Measurements from ENCODE around the gene TMEM208. TPM values are rescaled to one million over a fixed set of nuclear protein-coding genes. Genes with fewer than 3 reads are reported as not detected.

TMEM208 gene
- polyA plus RNA-seq, 2 of the 4 experiments (the other 2 are of a cell fraction) = 73.5 to 114 TPM

DNA sequence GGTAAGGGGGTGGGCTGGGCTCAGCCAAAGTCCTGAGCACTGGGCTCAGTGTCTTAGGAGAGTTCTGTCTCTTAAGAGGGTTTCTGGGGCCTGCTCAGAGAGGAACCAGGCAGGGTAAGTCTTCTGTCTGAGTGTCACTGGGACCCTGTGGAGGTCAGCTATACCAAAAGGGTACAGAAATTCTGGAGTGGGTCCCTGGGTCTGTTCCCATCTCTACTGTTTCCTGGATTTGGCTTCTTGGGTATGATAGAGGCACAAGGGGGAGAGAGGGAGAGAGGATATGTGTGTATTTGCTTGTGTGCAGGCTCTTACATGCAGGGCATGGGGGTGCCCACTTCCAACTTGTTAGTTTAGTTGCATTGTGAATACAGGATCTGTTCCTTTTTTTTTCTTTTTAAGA, 33.4 kb upstream of the TMEM208 start (continued):
- TF ChIP-seq CTCF (IDR thresholded peaks at IDR 0.05) (no peak), RAD21 (conservative IDR thresholded peaks at IDR 0.05 in 1 of 2, IDR thresholded peaks at IDR 0.05 in 1 of 2) (no peak), ATOH8 (CRISPR knock-in tag; IDR thresholded peaks at IDR 0.05; ENCODE audit: low read depth) (no peak)

DNA sequence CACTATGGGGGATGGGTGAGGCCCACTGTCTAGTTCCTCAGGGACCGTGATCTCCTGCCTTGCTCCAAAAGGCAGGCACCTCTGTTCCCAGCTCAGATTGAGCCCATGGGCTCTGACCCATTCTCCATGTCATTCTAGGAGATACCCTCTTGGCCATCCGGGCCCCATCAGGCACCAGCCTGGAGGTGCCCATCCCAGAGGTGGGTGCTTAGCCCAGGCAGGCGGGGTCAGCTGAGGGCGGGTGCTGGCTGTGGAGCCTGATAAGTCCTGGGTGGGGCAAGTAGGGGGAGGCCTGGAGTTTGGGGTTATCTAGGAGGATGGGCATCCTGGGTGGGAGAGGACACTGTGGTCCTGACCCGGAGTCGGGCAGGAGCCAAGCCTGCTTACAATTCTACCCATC, 32.7 kb upstream of the TMEM208 start:
- CTCF ChIA-PET = interaction anchor here (1.0 to 10.3 kb wide), 6 partner anchors 9 to 247 kb away, joined by 3 to 105 read pairs (median 6); partner anchors contain the start of genes CES3 and SLC9A5

DNA sequence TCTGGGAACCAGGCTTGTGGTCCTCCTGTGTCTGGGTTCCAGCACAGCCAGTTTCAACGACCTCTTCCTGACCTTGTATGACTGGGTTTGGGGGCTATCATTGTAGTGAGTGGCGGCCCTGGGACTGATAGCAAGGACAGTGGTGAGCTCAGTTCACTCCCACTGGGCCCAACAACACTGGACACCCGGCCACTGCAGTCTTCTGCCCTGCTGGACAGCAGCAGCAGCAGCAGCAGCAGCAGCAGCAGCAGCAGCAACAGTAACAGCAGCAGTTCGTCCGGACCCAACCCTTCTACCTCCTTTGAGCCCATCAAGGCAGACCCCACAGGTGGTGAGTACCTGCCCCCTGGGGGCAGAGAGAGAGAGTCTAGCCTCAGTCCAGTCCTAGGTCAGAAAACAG, 31.3 kb upstream of the TMEM208 start:
- ATAC-seq = no peak
- no peaks in the 10 kb centered on the region for H3K9me3 ChIP-seq
- CTCF ChIA-PET = interaction anchor here (0.7 to 10.3 kb wide), 7 partner anchors 8 to 89 kb away, joined by 3 to 105 read pairs (median 5); no protein-coding TSS in a partner anchor
- DNase-seq (ENCODE audit: low read depth in 1 of 2, low spot score in 1 of 2) = no peak
- FAIRE-seq = no peak
- H3K27ac ChIP-seq = no peak overlapping the region
- H3K4me3 ChIP-seq = no peak overlapping the region
- 77% methylated on average over 3 of the region's 5 CpGs for WGBS (ENCODE audit: missing lambda C conversion rate)
- POLR2A ChIA-PET = no interaction called here
- H3K4me1 ChIP-seq = peaks cover 28% of the 10 kb centered on the region
- H3K4me2 ChIP-seq = no peak overlapping the region
- no peak for TF ChIP-seq JUNB (IDR thresholded peaks at IDR 0.05)
- no peak for TF ChIP-seq FOXS1 (CRISPR knock-in tag; IDR thresholded peaks at IDR 0.05)
- TF ChIP-seq, protein P1, sequence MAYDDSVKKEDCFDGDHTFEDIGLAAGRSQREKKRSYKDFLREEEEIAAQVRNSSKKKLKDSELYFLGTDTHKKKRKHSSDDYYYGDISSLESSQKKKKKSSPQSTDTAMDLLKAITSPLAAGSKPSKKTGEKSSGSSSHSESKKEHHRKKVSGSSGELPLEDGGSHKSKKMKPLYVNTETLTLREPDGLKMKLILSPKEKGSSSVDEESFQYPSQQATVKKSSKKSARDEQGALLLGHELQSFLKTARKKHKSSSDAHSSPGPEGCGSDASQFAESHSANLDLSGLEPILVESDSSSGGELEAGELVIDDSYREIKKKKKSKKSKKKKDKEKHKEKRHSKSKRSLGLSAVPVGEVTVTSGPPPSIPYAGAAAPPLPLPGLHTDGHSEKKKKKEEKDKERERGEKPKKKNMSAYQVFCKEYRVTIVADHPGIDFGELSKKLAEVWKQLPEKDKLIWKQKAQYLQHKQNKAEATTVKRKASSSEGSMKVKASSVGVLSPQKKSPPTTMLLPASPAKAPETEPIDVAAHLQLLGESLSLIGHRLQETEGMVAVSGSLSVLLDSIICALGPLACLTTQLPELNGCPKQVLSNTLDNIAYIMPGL (CRISPR knock-in tag; IDR thresholded peaks at IDR 0.05; ENCODE audit: borderline replicate concordance) = no peak
- no peak for TF ChIP-seq ZSCAN20 (CRISPR knock-in tag; IDR thresholded peaks at IDR 0.05)
- no peak for TF ChIP-seq EP300 (IDR thresholded peaks at IDR 0.05)
- TF ChIP-seq, protein P2, sequence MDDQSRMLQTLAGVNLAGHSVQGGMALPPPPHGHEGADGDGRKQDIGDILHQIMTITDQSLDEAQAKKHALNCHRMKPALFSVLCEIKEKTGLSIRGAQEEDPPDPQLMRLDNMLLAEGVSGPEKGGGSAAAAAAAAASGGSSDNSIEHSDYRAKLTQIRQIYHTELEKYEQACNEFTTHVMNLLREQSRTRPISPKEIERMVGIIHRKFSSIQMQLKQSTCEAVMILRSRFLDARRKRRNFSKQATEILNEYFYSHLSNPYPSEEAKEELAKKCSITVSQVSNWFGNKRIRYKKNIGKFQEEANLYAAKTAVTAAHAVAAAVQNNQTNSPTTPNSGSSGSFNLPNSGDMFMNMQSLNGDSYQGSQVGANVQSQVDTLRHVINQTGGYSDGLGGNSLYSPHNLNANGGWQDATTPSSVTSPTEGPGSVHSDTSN (IDR thresholded peaks at IDR 0.05) = no peak
- TF ChIP-seq JUN (IDR thresholded peaks at IDR 0.05) = no peak
- no peak for TF ChIP-seq TP53 (CRISPR knock-in tag; IDR thresholded peaks at IDR 0.05)
- no peak for TF ChIP-seq RARB (CRISPR knock-in tag; IDR thresholded peaks at IDR 0.05)
- no peak for TF ChIP-seq MYC (IDR thresholded peaks at IDR 0.05; ENCODE audit: borderline replicate concordance, low read length)
- no peak for TF ChIP-seq FOSB (CRISPR knock-in tag; IDR thresholded peaks at IDR 0.05)
- TF ChIP-seq, protein P3, sequence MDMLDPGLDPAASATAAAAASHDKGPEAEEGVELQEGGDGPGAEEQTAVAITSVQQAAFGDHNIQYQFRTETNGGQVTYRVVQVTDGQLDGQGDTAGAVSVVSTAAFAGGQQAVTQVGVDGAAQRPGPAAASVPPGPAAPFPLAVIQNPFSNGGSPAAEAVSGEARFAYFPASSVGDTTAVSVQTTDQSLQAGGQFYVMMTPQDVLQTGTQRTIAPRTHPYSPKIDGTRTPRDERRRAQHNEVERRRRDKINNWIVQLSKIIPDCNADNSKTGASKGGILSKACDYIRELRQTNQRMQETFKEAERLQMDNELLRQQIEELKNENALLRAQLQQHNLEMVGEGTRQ (IDR thresholded peaks at IDR 0.05) = no peak
- TF ChIP-seq RFX5 (IDR thresholded peaks at IDR 0.05) = no peak
- TF ChIP-seq ZC3H11A (IDR thresholded peaks at IDR 0.05) = no peak
- no peak for TF ChIP-seq KDM5A (IDR thresholded peaks at IDR 0.05)
- TF ChIP-seq CBX2 (IDR thresholded peaks at IDR 0.05; ENCODE audit: borderline replicate concordance, low read depth) = no peak
- no peak for TF ChIP-seq HOXB5 (CRISPR knock-in tag; IDR thresholded peaks at IDR 0.05)

More for the DNA sequence above, 32.7 kb upstream of the TMEM208 start:
- no peak for TF ChIP-seq ZNF302 (CRISPR knock-in tag; IDR thresholded peaks at IDR 0.05)
- no peak for TF ChIP-seq ESRRA (IDR thresholded peaks at IDR 0.05; ENCODE audit: borderline replicate concordance, low read length)
- TF ChIP-seq HEYL (CRISPR knock-in tag; IDR thresholded peaks at IDR 0.05) = no peak
- TF ChIP-seq KDM5A (IDR thresholded peaks at IDR 0.05) = no peak
- TF ChIP-seq, protein P4, sequence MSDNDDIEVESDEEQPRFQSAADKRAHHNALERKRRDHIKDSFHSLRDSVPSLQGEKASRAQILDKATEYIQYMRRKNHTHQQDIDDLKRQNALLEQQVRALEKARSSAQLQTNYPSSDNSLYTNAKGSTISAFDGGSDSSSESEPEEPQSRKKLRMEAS (IDR thresholded peaks at IDR 0.05) = no peak
- TF ChIP-seq, protein P1 (CRISPR knock-in tag; IDR thresholded peaks at IDR 0.05; ENCODE audit: borderline replicate concordance) = no peak
- TF ChIP-seq CEBPB (IDR thresholded peaks at IDR 0.05) = no peak
- TF ChIP-seq NPAS2 (CRISPR knock-in tag; IDR thresholded peaks at IDR 0.05; ENCODE audit: borderline replicate concordance) = no peak
- no peak for TF ChIP-seq CHD4 (IDR thresholded peaks at IDR 0.05; ENCODE audit: borderline replicate concordance)
- TF ChIP-seq NR3C1 (IDR thresholded peaks at IDR 0.05) = no peak
- no peak for TF ChIP-seq PHF8 (IDR thresholded peaks at IDR 0.05; ENCODE audit: borderline replicate concordance, low read depth)
- TF ChIP-seq MAFK (IDR thresholded peaks at IDR 0.05; ENCODE audit: partially characterized antibody) = no peak
- TF ChIP-seq NFE2L2 (conservative IDR thresholded peaks at IDR 0.05; ENCODE audit: low read length) = no peak
- no peak for TF ChIP-seq SREBF2 (IDR thresholded peaks at IDR 0.05)
- no peak for TF ChIP-seq EHF (CRISPR knock-in tag; IDR thresholded peaks at IDR 0.05)
- TF ChIP-seq JUN (IDR thresholded peaks at IDR 0.05) = no peak
- no peak overlapping the region for H3K4me3 ChIP-seq
- H3K4me1 ChIP-seq = peaks cover 28% of the 10 kb centered on the region
- H3K27ac ChIP-seq = no peak overlapping the region
- DNase-seq (ENCODE audit: low read depth in 1 of 2, low spot score in 1 of 2) (no peak), ATAC-seq (no peak), FAIRE-seq (no peak)
- 93% methylated on average over 3 of the region's 6 CpGs for whole genome bisulfite sequencing (ENCODE audit: missing lambda C conversion rate)
- peak overlapping the region; percentile 82 for H3K4me2 ChIP-seq
- POLR2A ChIA-PET = no interaction called here
- H3K9me3 ChIP-seq = no peaks in the 10 kb centered on the region

Data from A549 (cell line).